GM18873 (cell line): Measurements from ENCODE around the gene MOCOS.

Source experiments
- ATAC-seq: cut with Tn5 transposase; IDR thresholded peaks from one replicate; pipeline ENCODE4 v1.9.1; 2021; ENCODE audit warnings: mild to moderate bottlenecking, moderate library complexity, moderate number of reproducible peaks; ENCODE audit not compliant: unreplicated experiment, low FRiP score

Gene MOCOS

DNA sequence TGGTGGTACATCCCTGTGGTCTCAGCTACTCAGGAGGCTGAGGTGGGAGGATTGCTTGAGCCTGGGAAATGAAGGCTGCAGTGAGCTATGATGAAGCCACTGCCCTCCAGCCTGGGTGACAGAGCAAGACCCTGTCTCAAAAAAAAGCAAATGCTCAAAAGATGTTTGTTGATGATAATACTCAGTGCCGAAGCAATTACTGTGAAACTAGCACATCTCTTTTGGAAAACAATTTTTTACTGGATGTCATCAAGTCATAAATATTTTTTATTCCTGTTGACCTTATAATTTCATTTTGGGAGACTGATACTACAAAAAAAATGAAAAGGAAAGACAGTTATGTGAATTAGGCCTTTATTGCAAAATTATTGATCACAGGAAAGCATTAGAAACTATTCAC is 75.7 kb downstream of the MOCOS start:
- ATAC-seq, result no peak

DNA sequence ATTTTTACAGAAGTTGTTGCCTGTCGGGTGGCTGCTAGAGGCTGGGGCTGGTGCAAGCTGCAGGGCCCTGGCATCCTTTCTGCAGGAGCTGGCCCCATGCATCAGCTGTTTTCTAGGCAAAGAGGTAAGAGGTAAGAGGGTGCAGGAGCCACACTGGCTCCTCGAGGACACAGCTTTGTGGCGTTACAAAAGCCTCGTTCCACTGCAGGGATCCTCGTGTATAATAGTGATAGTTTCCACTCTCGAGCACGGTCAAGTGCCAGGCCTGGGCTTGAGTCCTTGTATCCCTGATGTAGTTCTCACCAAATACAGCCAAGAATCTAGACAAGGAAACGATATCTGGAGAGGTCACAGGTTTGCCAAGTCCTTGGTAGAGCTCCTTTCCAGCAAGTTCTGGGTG is 77.0 kb downstream of the MOCOS start:
- ATAC-seq, result no peak

DNA sequence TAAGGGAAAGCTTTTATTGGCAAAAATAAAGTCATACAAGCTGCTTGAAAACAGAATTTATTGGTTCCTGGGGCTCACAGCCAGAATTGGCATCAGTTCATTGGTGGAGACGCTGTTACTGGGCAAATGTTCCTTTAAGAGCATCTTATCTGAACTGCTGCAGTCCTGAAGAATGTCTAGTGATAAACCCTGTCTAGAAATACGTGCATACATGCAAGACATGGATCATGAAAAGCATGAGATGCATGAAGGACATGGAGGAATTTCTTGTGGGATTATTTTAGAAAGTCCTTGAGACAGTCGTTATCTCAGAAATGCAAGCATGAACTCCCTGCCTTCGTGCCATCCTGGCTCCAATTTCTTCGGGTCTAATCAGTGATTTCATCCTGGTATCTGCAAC is 77.7 kb downstream of the MOCOS start:
- ATAC-seq, result no peak

DNA sequence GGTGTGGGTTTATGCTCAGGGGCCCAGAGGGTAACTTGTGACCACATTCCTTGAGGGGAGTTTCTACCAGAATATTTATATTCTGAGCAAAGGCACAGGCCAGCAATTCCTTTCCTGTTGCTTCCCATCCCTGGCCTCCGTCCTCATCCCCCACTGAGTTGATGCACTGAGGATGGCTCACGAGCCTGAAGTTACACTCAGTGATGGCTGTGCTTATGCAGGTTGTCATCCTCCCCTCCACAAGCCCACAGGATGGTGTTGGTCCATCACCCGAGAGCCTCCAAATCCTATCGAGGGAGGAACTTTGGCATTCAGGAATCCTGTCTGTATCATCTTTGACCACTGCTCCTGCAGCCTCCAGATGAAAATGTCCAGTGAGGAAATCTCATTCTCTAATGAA is 81.9 kb downstream of the MOCOS start:
- ATAC-seq, result no peak

DNA sequence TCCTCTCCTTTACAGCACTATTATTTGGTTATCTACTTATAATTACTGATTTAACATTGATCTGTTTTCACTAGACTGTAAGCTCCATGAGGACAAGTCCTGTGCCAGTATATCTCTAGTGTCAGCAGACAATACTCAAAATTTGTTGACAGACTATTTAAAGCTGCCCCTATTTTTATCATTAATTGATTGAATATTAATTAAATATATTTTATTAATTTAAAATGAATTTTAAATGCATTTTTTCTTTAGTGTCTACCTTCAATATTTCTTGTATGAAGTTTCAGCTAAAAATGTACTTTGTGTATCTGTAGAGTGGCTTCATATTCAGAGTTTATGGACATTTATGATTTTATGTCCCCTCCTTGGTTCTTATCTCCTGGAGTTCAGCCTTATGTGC is 83.9 kb downstream of the MOCOS start:
- ATAC-seq, result no peak

DNA sequence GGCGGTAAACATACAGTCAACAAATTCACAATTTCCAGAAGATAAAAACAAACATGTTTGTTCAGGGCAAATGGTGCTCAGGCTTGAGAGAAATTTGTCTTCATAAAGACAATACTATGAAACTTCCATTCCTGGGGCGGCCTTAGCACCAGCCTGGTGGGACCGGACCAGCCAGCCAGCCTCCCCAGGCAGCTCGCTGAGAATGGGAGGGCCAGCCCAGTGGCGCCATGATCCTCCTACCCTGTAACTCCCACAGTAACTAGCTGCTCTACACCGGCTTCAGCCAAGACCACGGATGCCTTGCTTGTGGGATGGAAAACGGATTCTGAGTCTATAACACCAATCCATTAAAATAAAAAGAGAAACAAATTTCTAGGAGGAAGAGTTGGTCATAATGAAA is 86.0 kb downstream of the MOCOS start:
- no peak for ATAC-seq

DNA sequence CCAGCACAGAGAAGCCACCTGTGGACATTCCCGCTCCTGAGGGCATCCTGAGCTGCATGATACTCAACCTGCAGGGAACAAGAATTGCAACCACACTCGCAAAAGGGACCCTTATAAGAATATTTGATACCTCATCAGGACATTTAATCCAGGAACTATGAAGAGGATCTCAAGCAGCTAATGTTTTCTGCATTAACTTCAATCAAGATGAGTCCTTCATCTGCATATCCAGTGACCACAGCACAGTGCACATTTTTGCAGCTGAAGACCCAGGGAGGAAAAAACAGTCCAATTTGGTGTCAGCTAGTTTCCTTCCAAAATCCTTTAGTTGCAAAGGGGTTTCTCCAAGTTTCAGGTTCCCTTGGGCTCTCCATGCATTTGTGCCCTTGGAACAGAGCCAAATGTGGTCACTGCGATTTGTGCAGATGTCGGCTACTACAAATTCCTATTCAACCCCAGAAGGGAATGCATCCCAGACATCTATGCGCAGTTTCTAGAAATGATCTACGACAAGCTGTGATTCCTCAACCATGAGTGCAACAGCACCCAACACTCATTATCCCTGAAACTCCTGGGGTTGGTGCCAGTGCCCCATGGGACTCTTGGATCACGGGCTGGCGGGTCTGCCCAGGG is 86.9 kb downstream of the MOCOS start:
- ATAC-seq, result no peak

DNA sequence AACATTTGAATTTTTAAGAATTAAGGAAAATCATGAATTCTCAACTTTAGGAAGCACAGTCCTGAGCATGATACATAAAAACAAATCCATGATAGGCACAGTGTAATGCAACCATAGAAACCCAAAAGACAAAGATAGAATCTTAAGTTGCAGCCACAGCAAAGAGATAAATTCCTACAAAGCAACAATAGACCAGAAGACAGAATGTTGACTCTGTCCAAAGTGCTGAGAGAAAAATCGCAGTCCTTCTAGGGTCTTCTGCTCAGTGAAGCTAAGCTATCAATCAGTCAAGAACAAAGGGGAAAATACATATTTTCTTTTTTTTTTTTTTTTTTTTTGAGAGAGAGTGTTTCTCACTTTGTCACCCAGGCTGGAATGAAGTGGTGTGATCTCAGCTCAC is 88.3 kb downstream of the MOCOS start:
- no peak for ATAC-seq

DNA sequence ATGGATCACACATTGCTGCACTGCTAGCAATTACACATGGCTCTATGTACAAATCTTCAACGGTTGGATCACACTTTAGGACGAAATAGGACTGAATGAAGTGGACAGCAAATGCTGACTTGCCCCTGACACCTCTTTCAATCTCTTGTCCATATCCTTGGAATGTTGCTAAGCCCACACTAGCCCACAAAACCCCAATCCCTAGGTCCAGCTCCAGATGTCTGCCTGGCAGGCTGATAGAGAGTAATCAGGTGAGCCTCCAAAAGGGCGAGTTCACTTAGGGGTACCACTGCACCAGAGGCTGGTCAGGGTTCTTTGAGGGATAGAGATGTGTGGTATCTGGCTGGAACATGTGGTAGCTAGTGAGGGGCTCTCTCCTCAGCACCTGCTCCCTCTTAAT is 91.7 kb downstream of the MOCOS start:
- ATAC-seq, result no peak

DNA sequence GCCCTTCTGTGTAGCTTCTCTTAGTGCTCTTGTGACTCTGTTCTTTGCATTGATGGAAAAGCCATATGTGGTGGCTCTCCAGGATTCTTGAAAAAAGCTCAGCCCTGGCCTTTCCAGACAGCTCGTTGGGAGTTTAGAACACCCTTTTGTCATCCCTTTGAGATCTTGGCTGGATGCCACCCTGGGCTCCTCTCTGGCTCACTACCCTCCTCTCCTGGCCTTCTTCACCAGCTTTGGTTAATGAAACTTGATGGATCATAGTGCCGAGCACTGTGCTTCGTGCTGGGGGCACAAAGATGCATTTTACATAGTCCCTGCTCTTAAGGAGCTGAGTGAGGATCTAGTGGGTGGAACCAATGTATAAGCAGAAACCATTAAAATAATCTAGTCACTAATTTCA is 94.6 kb downstream of the MOCOS start:
- no peak for ATAC-seq

DNA sequence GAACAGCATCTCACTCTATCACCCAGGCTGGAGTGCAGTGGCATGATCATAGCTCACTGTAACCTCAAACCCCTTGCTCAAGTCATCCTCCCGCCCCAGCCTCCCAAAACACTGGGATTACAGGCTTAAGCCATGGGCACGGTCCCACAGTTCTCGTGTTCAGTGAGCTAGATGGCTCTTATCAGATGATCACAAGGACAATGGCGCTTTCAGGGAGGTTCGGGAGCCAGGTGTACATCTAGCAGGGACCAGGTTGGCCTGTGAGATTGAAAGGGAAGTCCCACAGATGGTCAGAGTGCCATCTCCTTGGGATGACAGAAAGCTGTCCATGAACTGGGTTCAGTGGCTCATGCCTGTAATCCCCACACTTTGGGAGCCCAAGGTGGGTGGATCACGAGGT is 96.2 kb downstream of the MOCOS start:
- ATAC-seq, result no peak

DNA sequence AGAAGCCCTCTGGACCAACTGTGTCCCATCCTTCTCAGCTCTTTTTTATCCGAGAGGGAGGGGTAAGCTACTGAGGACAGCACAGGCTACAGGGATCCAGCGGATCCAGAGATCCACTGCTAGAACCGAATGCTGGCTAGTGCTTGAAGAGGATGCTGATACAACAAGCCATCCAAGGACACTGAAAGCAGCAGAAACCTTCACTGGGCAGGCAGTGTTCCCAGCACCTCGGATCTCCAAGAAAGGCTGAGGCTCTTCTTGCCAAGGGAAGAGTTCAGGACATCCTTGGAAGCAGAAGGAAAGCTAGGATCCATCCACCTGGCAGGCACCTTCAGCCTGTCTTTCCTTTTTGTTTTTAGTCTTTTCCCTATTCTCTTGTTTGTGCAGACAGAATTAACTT is 97.0 kb downstream of the MOCOS start:
- no peak for ATAC-seq

DNA sequence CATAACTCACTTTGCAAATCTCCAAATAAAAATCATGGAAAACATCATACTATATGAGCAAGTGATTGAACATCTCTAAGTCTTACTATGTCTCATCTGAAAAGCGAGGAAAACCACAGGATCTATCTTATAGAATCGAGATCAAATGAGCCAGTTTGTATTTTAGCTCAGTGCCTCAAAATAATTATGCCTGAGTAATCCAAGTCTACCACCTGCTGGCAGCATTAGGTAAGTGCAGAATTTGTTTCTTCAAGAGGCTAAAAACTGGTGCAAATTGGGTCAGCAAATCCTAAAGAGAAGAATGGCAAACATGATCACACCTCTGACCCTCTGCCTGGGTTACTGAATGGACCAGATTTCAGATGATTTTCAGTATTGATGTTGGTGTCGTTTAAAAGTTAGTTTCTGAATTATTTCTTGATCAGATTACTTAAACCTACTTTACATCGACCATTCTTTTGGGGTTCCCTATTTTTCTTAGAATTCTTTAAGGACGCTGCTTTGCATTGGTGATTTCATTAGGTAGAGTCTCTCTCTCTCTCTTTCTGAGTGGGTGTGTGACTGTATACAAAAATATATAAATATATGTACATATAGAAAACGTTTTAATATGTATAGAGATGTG is 97.5 kb downstream of the MOCOS start:
- ATAC-seq, result no peak

DNA sequence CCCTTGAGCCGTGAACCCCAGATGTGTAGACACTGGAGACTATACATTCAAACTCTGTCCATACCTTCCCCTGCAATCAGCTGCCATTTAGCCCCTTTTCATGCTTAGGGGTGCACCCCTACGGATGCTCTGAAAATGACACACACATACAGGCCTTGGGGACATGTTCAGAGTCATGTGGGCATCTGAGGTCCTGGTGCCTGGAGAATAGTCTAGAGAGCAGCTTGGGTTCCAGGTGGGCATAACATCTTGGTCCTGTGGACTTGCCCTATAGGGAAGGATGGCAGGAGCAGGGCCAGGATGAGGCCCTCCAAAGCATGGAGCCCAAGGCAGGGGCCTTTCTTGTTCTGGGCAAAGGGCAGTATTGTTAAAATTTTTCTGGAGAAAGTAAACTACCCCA is 100.4 kb downstream of the MOCOS start:
- no peak for ATAC-seq

DNA sequence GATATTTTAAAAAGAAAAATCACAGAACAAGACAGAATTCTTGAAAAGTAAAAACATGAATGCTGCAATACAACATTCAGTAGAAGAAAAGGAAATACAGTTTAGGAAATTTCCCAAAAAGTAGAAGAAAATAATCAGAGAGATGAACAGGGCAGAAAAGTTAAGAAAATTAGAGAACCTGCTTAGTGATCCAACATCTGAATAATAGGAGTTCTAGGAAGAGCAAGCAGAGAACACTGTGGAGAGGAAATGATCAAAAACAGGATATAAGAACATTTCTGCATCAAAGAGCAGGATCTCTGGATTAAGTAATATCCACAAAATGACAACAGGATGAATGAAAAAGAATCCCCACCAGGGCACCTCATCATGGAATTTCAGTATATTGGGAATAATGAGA is 101.4 kb downstream of the MOCOS start:
- ATAC-seq, result no peak

DNA sequence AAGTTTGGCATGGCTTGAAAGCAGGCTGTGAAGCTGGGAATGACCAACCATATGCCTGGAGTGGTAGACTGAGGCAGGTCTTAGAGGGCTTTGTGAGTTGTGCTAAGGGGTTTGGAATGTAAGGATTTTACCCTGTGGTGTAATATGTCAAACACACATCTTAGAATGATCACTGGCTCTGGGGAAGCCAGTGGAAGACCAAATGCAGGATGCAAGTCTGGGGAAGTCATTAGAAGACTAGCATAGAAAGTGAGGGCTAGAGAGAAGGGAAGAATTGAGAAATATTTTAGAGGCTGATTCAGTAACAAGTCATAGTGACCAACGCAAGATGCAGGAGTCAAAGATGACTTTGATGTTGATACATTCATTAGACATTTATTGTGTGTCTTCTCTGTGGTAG is 106.7 kb downstream of the MOCOS start:
- no peak for ATAC-seq

DNA sequence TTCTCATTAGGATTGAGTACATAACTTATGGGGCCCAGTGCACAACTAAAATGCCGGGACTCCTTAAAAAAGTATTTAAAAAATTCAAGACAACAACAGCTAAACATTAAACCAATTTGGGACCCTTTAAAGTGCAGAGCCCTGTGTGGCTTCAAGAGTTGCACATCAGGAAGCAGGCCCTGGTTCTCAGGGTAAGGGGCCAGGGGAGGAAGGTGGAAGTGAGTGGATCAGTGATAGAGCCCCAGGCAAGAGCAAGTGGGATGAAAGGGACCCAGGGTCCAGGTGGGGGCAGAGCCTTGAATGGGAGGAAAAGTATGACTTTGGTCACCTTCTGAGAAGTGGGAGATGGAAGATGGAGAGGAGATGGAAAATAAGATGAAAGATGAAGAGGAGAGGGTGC is 107.9 kb downstream of the MOCOS start:
- no peak for ATAC-seq

DNA sequence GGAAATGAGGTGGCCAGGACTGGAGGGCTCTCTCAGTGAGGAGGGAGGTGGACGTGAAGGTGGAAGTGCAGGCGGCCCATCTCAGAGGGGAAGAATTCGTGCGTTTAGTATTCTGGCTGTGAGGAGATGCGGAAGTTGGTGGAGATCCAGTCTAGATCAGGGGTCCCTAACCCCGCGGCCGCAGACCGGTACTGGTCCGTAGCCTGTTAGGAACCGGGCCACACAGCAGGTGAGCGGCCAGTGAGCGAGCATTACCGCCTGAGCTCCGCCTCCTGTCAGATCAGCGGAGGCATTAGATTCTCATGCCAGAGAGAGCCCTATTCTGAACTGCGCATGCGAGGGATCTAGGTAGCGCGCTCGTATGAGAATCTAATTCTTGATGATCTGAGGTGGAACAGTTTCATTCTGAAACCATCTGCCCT is 108.6 kb downstream of the MOCOS start:
- no peak for ATAC-seq

DNA sequence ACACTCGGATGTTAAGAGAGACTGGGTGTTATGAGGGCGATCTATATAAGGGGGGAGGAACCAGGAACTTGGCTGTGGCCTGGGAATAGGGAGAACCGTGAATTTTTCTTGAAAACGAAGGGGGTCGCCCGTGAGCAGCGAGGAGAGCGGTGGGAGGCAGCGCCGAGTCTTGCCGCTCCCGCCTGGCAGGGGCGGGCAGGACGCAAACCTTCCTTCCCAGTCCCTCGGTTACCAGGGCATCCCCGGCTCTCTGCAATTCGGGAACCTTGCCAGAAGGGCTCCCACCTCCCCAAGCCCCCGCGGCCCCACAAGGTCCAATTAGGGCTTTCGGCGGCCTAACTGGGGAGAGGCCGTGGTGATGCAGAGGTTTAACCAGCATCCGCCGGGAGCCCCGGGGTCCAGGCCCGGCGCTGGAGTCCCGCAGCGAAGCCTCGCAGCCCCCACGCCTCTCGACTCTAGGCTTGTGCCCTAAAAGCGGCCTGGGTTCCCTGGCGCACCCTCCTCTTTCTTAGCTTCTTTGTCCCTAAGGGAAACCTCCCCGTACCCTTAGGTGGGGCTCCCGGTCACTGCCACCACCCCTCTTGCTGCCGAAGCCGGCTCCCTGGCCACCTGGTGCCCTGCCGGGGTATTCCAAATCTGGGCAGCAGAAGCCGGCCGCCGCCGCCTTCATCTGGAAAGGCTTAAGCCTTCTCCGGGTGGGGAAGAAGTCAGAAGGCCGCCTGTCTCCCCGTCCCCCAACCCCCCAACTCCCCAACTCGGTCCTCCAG is 109.5 kb downstream of the MOCOS start:
- no peak for ATAC-seq

DNA sequence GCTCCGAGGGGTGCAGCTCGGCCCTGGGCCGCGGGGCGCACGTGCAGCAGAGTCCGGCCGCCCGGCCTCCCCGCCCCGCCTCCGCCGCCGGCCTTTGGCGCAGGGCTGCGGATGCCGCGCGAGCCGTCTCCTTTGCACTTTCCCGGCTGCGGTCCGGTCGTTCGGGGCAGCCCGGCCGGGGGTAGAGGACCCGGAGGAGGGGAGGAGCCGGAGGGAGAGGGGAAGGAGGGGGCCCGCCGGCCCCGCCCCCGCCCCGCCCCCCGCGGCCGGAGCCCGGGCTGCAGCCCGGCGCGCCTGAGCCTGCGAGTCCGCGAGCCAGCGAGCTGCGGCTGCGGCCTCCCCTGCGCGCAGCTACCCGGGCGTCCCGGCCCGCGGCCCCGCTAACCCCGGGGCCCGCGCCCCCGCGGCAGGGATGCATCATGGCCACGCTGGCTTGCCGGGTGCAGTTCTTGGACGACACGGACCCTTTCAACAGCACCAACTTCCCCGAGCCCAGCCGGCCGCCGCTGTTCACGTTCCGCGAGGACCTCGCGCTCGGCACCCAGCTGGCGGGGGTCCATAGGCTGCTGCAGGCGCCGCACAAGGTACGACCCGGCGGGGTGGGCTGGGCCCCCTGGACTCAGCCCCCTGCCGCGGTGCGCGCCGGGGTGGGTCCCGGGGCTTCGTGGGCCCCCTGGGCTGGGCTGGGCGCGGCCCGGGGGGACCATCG is 110.3 kb downstream of the MOCOS start, which contains the start of gene FHOD3:
Gene FHOD3 (plus strand): TSS at position 297 of the 709 bp plus-strand sequence. CDS start 123 bp downstream, at position 420.
- no peak for ATAC-seq

DNA sequence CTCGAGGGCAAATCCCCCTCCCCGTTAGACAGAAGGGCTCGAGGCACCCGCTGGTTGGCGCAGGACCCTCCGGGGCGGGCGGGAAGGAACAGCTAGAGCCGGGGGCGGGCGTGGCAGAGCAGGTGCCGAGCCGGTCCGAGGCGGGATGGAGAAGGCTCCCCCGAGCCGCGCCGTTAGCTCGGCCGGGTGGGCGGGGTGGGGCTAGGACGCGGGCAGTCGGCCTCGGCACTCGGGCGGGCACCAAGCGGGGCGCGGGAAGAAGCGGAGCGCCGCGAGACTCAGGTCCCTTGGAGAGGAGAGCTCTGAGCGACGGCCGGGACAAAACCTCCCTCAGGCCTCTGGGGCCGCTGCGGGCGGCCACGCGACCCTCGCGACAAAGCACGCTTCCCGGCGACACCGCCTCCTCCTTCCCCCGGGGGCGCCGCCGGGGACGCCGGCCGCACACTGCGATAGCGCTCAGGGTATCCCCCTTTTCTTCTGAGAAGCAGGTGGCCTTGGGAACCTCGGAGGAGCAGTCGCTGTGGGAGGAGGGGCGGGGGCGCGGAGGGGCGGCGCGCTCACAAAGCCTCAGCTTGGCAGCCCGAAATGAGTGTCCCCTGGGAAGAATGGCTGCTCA is 110.9 kb downstream of the MOCOS start:
- no peak for ATAC-seq
